K562 (cell line): ENCODE data around the gene PCARE. TPM values are rescaled to one million over a fixed set of nuclear protein-coding genes. Genes with fewer than 3 reads are reported as not detected.

Source experiments
- NR2C2 ChIP-seq, 2 experiments: fragments of 200-800 bp in 1 of 2; sonication (Bioruptor generic) in 1 of 2; sonication (generic) in 1 of 2; formaldehyde crosslinking in 1 of 2; IDR thresholded peaks; 2 replicates each; pipeline versions ENCODE4 v1.6.1 to v1.8.0; 2016 to 2022; ENCODE audit warnings: mild to moderate bottlenecking in 1 of 2, missing compliant biosample characterization in 1 of 2, missing genetic modification characterization in 1 of 2, missing genetic modification reagents in 1 of 2
- POLR2H ChIP-seq: IDR thresholded peaks from 2 replicates; pipeline ENCODE4 v1.6.1; 2016; ENCODE audit warnings: missing genetic modification characterization, low read depth, mild to moderate bottlenecking, control low read depth, missing compliant biosample characterization, moderate library complexity
- ZBTB7A ChIP-seq: IDR thresholded peaks from 2 replicates; pipeline ENCODE4 v1.6.1; 2011; ENCODE audit warnings: low read depth, mild to moderate bottlenecking, low read length, moderate library complexity, borderline replicate concordance; ENCODE audit not compliant: control insufficient read depth
- ZNF124 ChIP-seq: sonication (generic); formaldehyde crosslinking; IDR thresholded peaks from 2 replicates; pipeline ENCODE4 v1.8.1; 2022; ENCODE audit warnings: missing genetic modification reagents
- ZNF263 ChIP-seq: sonication (generic); formaldehyde crosslinking; IDR thresholded peaks from 2 replicates; pipeline ENCODE4 v1.8.0; 2022; ENCODE audit warnings: mild to moderate bottlenecking, missing genetic modification reagents, borderline replicate concordance
- ZNF41 ChIP-seq: fragments of 250-450 bp; sonication (Bioruptor Pico); conservative IDR thresholded peaks from 2 replicates; pipeline ENCODE4 v1.4.0; 2020; ENCODE audit warnings: mild to moderate bottlenecking
- polyA plus RNA-seq, 8 experiments: library from polyadenylated mRNA; depleted of rRNA in 4 of 8; stranded (reverse) in 5 of 8; unstranded in 3 of 8; fragments of >200 nt; fragmentation: Nextera tagmentation in 2 of 8; fragmentation: Illumina TruSeq in 1 of 8; extraction: Ambion mirVana in 2 of 8; extraction: Trizol in 1 of 8; gene quantifications; 2 replicates each; pipeline versions ENCODE4 v1.2.1 to v1.2.3, GENCODE V29; 2011 to 2014; ENCODE audit warnings: inconsistent platforms in 1 of 8, missing spikeins in 1 of 8
- total RNA-seq, 7 experiments: library from RNA; depleted of rRNA in 6 of 7; stranded (reverse); fragments of >200 nt in 6 of 7; fragmentation: Illumina TruSeq in 2 of 7; extraction: Trizol in 2 of 7; gene quantifications; 2 replicates each; pipeline versions ENCODE4 v1.2.1 to v1.2.3, GENCODE V29; 2011 to 2021; ENCODE audit warnings: low replicate concordance in 1 of 7
- TF ChIP-seq, protein P1 (sequence below): fragments of 200-600 bp; sonication (generic); IDR thresholded peaks from one replicate; pipeline ENCODE4 v1.6.1; 2012; ENCODE audit warnings: mild to moderate bottlenecking, low read depth, low read length, inconsistent platforms

Gene PCARE
- total and polyA plus RNA-seq, 9 of the 15 experiments (the other 6 are each of a cell fraction or from before 2014, with no cell fraction given), result not detected

DNA sequence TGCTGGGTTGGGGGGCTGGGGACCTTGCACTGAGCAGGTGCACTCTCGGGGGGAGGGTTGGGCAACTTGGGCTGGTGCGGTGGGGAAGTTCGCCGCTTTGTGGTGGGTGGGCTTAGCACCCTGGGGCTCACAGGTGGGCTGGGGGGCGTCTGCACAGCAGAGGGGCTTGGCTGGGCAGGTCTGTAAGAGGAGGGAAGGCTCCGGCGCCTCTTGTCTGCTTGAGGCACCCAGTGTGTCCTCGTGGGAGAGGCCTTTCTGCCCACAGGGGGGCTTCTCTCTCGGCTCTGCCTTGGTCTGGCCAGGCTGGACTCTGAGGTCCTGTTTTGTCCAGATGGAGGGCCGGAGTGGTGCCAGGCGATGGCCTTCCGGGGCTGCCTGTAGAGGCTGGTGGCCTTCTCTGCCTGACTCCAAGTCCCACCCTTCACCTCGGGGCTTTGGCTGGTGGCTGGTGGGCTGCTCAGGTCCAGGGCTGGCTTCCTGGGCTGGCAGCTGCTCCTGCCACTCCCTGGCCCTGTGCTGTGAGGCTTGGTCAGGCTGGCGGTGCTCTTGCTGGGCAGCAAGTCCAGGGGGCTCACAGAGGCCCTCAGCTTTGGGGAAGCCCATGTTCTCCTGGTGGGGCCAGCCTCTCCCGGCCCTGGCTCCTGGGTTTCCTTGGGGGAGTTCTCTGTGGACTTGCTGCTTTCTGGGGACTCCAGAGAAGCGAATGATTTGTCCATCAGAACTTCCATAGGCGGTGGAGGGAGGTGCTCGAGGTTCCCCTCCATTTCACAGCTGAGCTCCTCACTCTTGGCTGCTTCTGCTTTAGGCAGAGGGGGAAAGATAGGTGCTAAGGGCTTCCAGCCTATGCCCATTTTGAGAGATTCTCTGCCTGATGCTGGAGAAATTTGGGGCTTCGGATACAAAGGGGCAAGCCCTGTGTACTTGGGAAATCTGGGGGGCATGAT, 3.0 kb downstream of the PCARE start (continued):
- TF ChIP-seq, protein P1, sequence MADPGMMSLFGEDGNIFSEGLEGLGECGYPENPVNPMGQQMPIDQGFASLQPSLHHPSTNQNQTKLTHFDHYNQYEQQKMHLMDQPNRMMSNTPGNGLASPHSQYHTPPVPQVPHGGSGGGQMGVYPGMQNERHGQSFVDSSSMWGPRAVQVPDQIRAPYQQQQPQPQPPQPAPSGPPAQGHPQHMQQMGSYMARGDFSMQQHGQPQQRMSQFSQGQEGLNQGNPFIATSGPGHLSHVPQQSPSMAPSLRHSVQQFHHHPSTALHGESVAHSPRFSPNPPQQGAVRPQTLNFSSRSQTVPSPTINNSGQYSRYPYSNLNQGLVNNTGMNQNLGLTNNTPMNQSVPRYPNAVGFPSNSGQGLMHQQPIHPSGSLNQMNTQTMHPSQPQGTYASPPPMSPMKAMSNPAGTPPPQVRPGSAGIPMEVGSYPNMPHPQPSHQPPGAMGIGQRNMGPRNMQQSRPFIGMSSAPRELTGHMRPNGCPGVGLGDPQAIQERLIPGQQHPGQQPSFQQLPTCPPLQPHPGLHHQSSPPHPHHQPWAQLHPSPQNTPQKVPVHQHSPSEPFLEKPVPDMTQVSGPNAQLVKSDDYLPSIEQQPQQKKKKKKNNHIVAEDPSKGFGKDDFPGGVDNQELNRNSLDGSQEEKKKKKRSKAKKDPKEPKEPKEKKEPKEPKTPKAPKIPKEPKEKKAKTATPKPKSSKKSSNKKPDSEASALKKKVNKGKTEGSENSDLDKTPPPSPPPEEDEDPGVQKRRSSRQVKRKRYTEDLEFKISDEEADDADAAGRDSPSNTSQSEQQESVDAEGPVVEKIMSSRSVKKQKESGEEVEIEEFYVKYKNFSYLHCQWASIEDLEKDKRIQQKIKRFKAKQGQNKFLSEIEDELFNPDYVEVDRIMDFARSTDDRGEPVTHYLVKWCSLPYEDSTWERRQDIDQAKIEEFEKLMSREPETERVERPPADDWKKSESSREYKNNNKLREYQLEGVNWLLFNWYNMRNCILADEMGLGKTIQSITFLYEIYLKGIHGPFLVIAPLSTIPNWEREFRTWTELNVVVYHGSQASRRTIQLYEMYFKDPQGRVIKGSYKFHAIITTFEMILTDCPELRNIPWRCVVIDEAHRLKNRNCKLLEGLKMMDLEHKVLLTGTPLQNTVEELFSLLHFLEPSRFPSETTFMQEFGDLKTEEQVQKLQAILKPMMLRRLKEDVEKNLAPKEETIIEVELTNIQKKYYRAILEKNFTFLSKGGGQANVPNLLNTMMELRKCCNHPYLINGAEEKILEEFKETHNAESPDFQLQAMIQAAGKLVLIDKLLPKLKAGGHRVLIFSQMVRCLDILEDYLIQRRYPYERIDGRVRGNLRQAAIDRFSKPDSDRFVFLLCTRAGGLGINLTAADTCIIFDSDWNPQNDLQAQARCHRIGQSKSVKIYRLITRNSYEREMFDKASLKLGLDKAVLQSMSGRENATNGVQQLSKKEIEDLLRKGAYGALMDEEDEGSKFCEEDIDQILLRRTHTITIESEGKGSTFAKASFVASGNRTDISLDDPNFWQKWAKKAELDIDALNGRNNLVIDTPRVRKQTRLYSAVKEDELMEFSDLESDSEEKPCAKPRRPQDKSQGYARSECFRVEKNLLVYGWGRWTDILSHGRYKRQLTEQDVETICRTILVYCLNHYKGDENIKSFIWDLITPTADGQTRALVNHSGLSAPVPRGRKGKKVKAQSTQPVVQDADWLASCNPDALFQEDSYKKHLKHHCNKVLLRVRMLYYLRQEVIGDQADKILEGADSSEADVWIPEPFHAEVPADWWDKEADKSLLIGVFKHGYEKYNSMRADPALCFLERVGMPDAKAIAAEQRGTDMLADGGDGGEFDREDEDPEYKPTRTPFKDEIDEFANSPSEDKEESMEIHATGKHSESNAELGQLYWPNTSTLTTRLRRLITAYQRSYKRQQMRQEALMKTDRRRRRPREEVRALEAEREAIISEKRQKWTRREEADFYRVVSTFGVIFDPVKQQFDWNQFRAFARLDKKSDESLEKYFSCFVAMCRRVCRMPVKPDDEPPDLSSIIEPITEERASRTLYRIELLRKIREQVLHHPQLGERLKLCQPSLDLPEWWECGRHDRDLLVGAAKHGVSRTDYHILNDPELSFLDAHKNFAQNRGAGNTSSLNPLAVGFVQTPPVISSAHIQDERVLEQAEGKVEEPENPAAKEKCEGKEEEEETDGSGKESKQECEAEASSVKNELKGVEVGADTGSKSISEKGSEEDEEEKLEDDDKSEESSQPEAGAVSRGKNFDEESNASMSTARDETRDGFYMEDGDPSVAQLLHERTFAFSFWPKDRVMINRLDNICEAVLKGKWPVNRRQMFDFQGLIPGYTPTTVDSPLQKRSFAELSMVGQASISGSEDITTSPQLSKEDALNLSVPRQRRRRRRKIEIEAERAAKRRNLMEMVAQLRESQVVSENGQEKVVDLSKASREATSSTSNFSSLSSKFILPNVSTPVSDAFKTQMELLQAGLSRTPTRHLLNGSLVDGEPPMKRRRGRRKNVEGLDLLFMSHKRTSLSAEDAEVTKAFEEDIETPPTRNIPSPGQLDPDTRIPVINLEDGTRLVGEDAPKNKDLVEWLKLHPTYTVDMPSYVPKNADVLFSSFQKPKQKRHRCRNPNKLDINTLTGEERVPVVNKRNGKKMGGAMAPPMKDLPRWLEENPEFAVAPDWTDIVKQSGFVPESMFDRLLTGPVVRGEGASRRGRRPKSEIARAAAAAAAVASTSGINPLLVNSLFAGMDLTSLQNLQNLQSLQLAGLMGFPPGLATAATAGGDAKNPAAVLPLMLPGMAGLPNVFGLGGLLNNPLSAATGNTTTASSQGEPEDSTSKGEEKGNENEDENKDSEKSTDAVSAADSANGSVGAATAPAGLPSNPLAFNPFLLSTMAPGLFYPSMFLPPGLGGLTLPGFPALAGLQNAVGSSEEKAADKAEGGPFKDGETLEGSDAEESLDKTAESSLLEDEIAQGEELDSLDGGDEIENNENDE, result no peak
- TF ChIP-seq ZNF124 (CRISPR knock-in tag) (no peak), ZNF263 (CRISPR knock-in tag) (no peak), POLR2H (tag) (no peak), ZNF41 (no peak), ZBTB7A (no peak), NR2C2 (CRISPR knock-in tag; IDR thresholded peaks at IDR 0.05) (no peak), NR2C2 (tag; IDR thresholded peaks at IDR 0.05) (no peak)
